GM23338 (cell line): ENCODE data around the gene PTPRZ1. TPM values are rescaled to one million over a fixed set of nuclear protein-coding genes. Genes with fewer than 3 reads are reported as not detected.
A peak's percentile ranks its signal among the peaks of the same experiment; 100 is the strongest.

Experiments
- ATAC-seq: fragments of 200-7000 bp; cut with Tn5 transposase; 3 replicates; pipeline ENCODE4 v1.9.1; 2020
- DNase-seq: peaks from one replicate; pipeline ENCODE4 v3.0.0-alpha.2; 2015; ENCODE audit warnings: low spot score
- H2AFZ ChIP-seq: fragments of 200-600 bp; sonication (generic); 2 replicates; pipeline ENCODE4 v1.8.0; 2016; ENCODE audit warnings: antibody characterized with exemption, mild to moderate bottlenecking, moderate library complexity
- H3F3A ChIP-seq: fragments of 200-600 bp; sonication (generic); replicated peaks from 2 replicates; pipeline ENCODE4 v1.8.0; 2017; ENCODE audit warnings: antibody characterized with exemption, mixed run types, low read depth
- H3K27ac ChIP-seq: fragments of 200-600 bp; sonication (generic); 2 replicates; pipeline ENCODE4 v1.6.1; 2016; ENCODE audit warnings: low read depth
- H3K27me3 ChIP-seq: fragments of 200-600 bp; sonication (generic); 2 replicates; pipeline ENCODE4 v1.8.0; 2016; ENCODE audit warnings: mild to moderate bottlenecking, mixed run types, moderate library complexity; ENCODE audit not compliant: insufficient read depth
- H3K36me3 ChIP-seq: fragments of 200-600 bp; sonication (generic); 2 replicates; pipeline ENCODE4 v1.8.0; 2016; ENCODE audit warnings: mild to moderate bottlenecking; ENCODE audit not compliant: insufficient read depth
- H3K4me1 ChIP-seq: fragments of 200-600 bp; sonication (generic); 2 replicates; pipeline ENCODE4 v1.8.0; 2016; ENCODE audit warnings: mild to moderate bottlenecking, moderate library complexity; ENCODE audit not compliant: insufficient read depth
- H3K4me2 ChIP-seq: fragments of 200-600 bp; sonication (generic); 2 replicates; pipeline ENCODE4 v1.7.1; 2017; ENCODE audit warnings: mixed run types
- H3K4me3 ChIP-seq: fragments of 200-600 bp; sonication (generic); 2 replicates; pipeline ENCODE4 v1.6.1; 2016; ENCODE audit warnings: mixed run types
- H3K79me2 ChIP-seq: fragments of 200-600 bp; sonication (generic); replicated peaks from 2 replicates; pipeline ENCODE4 v1.8.0; 2017; ENCODE audit warnings: mild to moderate bottlenecking; ENCODE audit not compliant: insufficient read depth
- H3K9me2 ChIP-seq: fragments of 200-600 bp; sonication (generic); 2 replicates; pipeline ENCODE4 v1.8.0; 2017; ENCODE audit not compliant: insufficient read depth
- H4K20me1 ChIP-seq: fragments of 200-600 bp; sonication (generic); replicated peaks from 2 replicates; pipeline ENCODE4 v1.8.0; 2017; ENCODE audit warnings: mild to moderate bottlenecking; ENCODE audit not compliant: insufficient read depth
- H3K27ac Mint-ChIP-seq: 2 replicates; pipeline ENCODE4 v1.8.0; 2020; ENCODE audit warnings: inconsistent platforms, mild to moderate bottlenecking, moderate library complexity, mixed read lengths
- H3K27me3 Mint-ChIP-seq: 3 replicates; pipeline ENCODE4 v1.8.0; 2022; ENCODE audit warnings: low read depth, mild to moderate bottlenecking, moderate library complexity, mixed read lengths, inconsistent platforms; ENCODE audit not compliant: insufficient read depth, poor library complexity
- H3K36me3 Mint-ChIP-seq: 3 replicates; pipeline ENCODE4 v1.8.0; 2021; ENCODE audit warnings: low read depth, mild to moderate bottlenecking, inconsistent platforms, moderate library complexity, mixed read lengths
- H3K4me1 Mint-ChIP-seq: 3 replicates; pipeline ENCODE4 v1.8.0; 2020; ENCODE audit warnings: mild to moderate bottlenecking, inconsistent platforms, mixed read lengths
- H3K4me3 Mint-ChIP-seq: 3 replicates; pipeline ENCODE4 v1.8.0; 2021; ENCODE audit warnings: moderate library complexity, mild to moderate bottlenecking, inconsistent platforms, mixed read lengths
- H3K9me3 Mint-ChIP-seq: 3 replicates; pipeline ENCODE4 v1.8.0; 2020; ENCODE audit warnings: moderate library complexity, mild to moderate bottlenecking, inconsistent platforms, mixed read lengths
- CTCF ChIP-seq, 2 experiments: fragments of 200-600 bp in 1 of 2; sonication (generic) in 1 of 2; conservative IDR thresholded peaks; 2 replicates each; pipeline versions ENCODE4 v1.5.1 to v1.6.1; 2016 to 2017; ENCODE audit warnings: antibody characterized with exemption in 2 of 2, low read depth in 2 of 2, mild to moderate bottlenecking in 2 of 2, moderate library complexity in 1 of 2
- EZH2 ChIP-seq: fragments of 200-600 bp; sonication (generic); IDR thresholded peaks from one replicate; pipeline ENCODE4 v1.8.0; 2017; ENCODE audit warnings: antibody characterized with exemption, mild to moderate bottlenecking, low read depth; ENCODE audit not compliant: unreplicated experiment
- EZH2phosphoT487 ChIP-seq: fragments of 200-600 bp; sonication (generic); IDR thresholded peaks from one replicate; pipeline ENCODE4 v1.8.1; 2018; ENCODE audit warnings: antibody characterized with exemption; ENCODE audit not compliant: unreplicated experiment
- JUNB ChIP-seq: IDR thresholded peaks from one replicate; pipeline ENCODE4 v1.6.1; 2016; ENCODE audit warnings: antibody characterized with exemption; ENCODE audit not compliant: unreplicated experiment
- NANOG ChIP-seq: IDR thresholded peaks from 2 replicates; pipeline ENCODE4 v1.6.1; 2016; ENCODE audit warnings: antibody characterized with exemption, borderline replicate concordance
- POLR2AphosphoS5 ChIP-seq: IDR thresholded peaks from 2 replicates; pipeline ENCODE4 v1.6.1; 2016; ENCODE audit warnings: antibody characterized with exemption, low read depth
- ZNF114 ChIP-seq: fragments of 250-450 bp; sonication (Bioruptor Pico); IDR thresholded peaks from 2 replicates; pipeline ENCODE4 v1.5.0; 2020; ENCODE audit warnings: mild to moderate bottlenecking, moderate library complexity
- ZNF331 ChIP-seq: fragments of 250-450 bp; sonication (Bioruptor Pico); IDR thresholded peaks from 2 replicates; pipeline ENCODE4 v1.5.0; 2020; ENCODE audit warnings: low read depth, mild to moderate bottlenecking, moderate library complexity
- polyA plus RNA-seq: library from polyadenylated mRNA; unstranded; fragments of >200 nt; fragmentation: Nextera tagmentation; extraction: Ambion mirVana; gene quantifications from 2 replicates; pipeline ENCODE4 v1.2.1, GENCODE V29; 2016
- total RNA-seq: library from RNA; depleted of rRNA; stranded (reverse); fragments of >200 nt; shearing (Covaris generic); gene quantifications from 2 replicates; pipeline ENCODE4 v1.2.3, GENCODE V29; 2014
- TF ChIP-seq, protein P1 (sequence below): IDR thresholded peaks from one replicate; pipeline ENCODE4 v1.6.1; 2018; ENCODE audit warnings: antibody characterized with exemption; ENCODE audit not compliant: unreplicated experiment
- TF ChIP-seq, protein P2 (sequence below): IDR thresholded peaks from 2 replicates; pipeline ENCODE4 v1.6.1; 2016; ENCODE audit warnings: antibody characterized with exemption

PTPRZ1 gene
- total and polyA plus RNA-seq, 2 experiments from 2014 or later: 160 to 230 TPM

- Histone ChIP-seq H3K27ac (peak overlapping the region; percentile 8), H4K20me1 (peaks cover 27% of the 10 kb centered on the region), H3K4me1 (peaks cover 36% of the 10 kb centered on the region), H3F3A (peaks cover 40% of the 10 kb centered on the region; the same call in 1 of the 2 replicates), H2AFZ (no peak overlapping the region), H3K79me2 (peaks cover 54% of the 10 kb centered on the region), H3K4me2 (no peak overlapping the region), H3K36me3 (peaks cover 83% of the 10 kb centered on the region), H3K27me3 (no peaks in the 10 kb centered on the region), H3K4me3 (no peak overlapping the region), H3K9me2 (no peaks in the 10 kb centered on the region)
- Mint-ChIP-seq H3K27ac (peak overlapping the region; percentile 64; the same call in 1 of the 2 replicates), H3K4me1 (peaks cover 44% of the 10 kb centered on the region), H3K4me3 (no peak overlapping the region), H3K27me3 (peaks cover 17% of the 10 kb centered on the region), H3K9me3 (no peaks in the 10 kb centered on the region), H3K36me3 (peaks cover 93% of the 10 kb centered on the region)
- TF ChIP-seq POLR2AphosphoS5 (peak; percentile 13), ZNF114 (no peak), EZH2phosphoT487 (no peak), CTCF (conservative IDR thresholded peaks at IDR 0.05; ENCODE audit: low read depth in 2 of 2) (peak; percentile 82 to 99), ZNF331 (CRISPR knock-in tag) (no peak), EZH2 (no peak), NANOG (no peak), JUNB (no peak)
- TF ChIP-seq, protein P1, sequence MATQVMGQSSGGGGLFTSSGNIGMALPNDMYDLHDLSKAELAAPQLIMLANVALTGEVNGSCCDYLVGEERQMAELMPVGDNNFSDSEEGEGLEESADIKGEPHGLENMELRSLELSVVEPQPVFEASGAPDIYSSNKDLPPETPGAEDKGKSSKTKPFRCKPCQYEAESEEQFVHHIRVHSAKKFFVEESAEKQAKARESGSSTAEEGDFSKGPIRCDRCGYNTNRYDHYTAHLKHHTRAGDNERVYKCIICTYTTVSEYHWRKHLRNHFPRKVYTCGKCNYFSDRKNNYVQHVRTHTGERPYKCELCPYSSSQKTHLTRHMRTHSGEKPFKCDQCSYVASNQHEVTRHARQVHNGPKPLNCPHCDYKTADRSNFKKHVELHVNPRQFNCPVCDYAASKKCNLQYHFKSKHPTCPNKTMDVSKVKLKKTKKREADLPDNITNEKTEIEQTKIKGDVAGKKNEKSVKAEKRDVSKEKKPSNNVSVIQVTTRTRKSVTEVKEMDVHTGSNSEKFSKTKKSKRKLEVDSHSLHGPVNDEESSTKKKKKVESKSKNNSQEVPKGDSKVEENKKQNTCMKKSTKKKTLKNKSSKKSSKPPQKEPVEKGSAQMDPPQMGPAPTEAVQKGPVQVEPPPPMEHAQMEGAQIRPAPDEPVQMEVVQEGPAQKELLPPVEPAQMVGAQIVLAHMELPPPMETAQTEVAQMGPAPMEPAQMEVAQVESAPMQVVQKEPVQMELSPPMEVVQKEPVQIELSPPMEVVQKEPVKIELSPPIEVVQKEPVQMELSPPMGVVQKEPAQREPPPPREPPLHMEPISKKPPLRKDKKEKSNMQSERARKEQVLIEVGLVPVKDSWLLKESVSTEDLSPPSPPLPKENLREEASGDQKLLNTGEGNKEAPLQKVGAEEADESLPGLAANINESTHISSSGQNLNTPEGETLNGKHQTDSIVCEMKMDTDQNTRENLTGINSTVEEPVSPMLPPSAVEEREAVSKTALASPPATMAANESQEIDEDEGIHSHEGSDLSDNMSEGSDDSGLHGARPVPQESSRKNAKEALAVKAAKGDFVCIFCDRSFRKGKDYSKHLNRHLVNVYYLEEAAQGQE: no peak
- TF ChIP-seq, protein P2, sequence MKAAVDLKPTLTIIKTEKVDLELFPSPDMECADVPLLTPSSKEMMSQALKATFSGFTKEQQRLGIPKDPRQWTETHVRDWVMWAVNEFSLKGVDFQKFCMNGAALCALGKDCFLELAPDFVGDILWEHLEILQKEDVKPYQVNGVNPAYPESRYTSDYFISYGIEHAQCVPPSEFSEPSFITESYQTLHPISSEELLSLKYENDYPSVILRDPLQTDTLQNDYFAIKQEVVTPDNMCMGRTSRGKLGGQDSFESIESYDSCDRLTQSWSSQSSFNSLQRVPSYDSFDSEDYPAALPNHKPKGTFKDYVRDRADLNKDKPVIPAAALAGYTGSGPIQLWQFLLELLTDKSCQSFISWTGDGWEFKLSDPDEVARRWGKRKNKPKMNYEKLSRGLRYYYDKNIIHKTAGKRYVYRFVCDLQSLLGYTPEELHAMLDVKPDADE: no peak
- DNase-seq (peak; percentile 87), ATAC-seq (peak; percentile 37)
Observed at GRCh38 chr7:122092964-122093797, 220.2 kb downstream of the PTPRZ1 start.
